ENCODE data around the gene TMEM201. TPM values are rescaled to one million over a fixed set of nuclear protein-coding genes. Genes with fewer than 3 reads are reported as not detected.

TMEM201 gene
- total RNA-seq, 4 donors from 2014 or later = 7.0 to 12.4 (median 9.7) TPM

GRCh38 chr1:9607352-9607751, 18.6 kb downstream of the TMEM201 start:
- intact Hi-C loops (cut with DNase I; ENCODE audit: low total_unique reads) = no loop called here
- DNase-seq (ENCODE audit: low spot score in 2 of 2) = no peak
- 86 to 88% methylated on average over 19 of the region's 19 CpGs for WGBS, 2 donors
- H3K4me3 ChIP-seq (ENCODE audit: low read depth, poor library complexity, severe bottlenecking) = no peak overlapping the region
- TF ChIP-seq, protein P1, sequence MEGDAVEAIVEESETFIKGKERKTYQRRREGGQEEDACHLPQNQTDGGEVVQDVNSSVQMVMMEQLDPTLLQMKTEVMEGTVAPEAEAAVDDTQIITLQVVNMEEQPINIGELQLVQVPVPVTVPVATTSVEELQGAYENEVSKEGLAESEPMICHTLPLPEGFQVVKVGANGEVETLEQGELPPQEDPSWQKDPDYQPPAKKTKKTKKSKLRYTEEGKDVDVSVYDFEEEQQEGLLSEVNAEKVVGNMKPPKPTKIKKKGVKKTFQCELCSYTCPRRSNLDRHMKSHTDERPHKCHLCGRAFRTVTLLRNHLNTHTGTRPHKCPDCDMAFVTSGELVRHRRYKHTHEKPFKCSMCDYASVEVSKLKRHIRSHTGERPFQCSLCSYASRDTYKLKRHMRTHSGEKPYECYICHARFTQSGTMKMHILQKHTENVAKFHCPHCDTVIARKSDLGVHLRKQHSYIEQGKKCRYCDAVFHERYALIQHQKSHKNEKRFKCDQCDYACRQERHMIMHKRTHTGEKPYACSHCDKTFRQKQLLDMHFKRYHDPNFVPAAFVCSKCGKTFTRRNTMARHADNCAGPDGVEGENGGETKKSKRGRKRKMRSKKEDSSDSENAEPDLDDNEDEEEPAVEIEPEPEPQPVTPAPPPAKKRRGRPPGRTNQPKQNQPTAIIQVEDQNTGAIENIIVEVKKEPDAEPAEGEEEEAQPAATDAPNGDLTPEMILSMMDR (IDR thresholded peaks at IDR 0.05) = no peak
- TF ChIP-seq POLR2A (IDR thresholded peaks at IDR 0.05) = no peak

DNA sequence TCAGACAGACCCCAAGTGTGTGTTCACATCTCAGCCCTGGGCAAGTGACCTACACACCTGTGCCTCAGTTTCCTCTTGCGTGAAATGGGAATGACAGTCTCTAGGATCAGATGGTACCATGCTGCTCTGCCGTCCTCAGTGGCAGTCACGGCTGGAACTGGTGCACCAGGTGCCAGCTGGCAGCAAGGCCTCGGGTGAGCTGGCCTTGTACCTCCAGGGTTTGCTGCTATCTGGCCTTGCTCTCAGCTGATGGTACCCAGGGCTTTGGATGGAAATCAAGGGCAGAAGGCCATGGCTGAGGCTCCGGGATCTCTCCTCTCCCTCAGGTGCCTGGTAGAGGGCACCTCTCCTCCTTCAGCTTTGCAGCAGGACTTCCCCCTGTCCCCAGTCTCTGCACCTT, 21.3 kb downstream of the TMEM201 start:
- intact Hi-C loops (cut with DNase I; ENCODE audit: low total_unique reads) = no loop called here
- no peak overlapping the region for H3K4me3 ChIP-seq (ENCODE audit: low read depth, poor library complexity, severe bottlenecking)
- no peak for DNase-seq (ENCODE audit: low spot score in 2 of 2)
- 89 to 92% methylated on average over 5 of the region's 5 CpGs for WGBS, 2 donors
- TF ChIP-seq, protein P1 (IDR thresholded peaks at IDR 0.05) = no peak
- TF ChIP-seq POLR2A (IDR thresholded peaks at IDR 0.05) = no peak

- intact Hi-C loops (cut with DNase I; ENCODE audit: low total_unique reads) = no loop called here
- 91 to 94% methylated on average over 25 of the region's 25 CpGs for WGBS, 2 donors
- TF ChIP-seq POLR2A (IDR thresholded peaks at IDR 0.05) = no peak
- TF ChIP-seq, protein P1 (IDR thresholded peaks at IDR 0.05) = no peak
- no peak for DNase-seq (ENCODE audit: low spot score in 2 of 2)
- H3K4me3 ChIP-seq (ENCODE audit: low read depth, poor library complexity, severe bottlenecking) = no peak overlapping the region
Observed at GRCh38 chr1:9610548-9610947, 21.8 kb downstream of the TMEM201 start.

DNA sequence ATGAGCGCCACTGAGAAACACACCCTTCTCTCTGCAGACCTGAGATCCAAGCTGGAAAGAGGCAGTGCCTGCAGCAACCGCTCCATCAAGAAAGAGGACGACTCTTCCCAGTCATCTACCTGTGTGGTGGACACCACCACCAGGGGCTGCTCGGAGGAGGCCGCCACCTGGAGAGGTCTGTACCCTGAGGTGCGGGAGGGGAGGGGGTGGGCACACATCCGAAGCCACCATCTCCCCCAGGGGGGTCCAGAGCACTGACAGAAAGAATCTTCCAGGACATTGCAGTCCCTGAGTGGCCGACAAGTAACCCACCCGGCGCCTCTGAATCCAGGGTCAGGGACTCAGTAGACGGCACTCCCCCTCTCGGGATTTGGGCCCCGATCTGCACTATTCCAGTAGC, 23.0 kb downstream of the TMEM201 start:
- 83 to 91% methylated on average over 11 to 13 of the region's 13 CpGs for WGBS, 2 donors
- intact Hi-C loops (cut with DNase I; ENCODE audit: low total_unique reads) = no loop called here
- no peak for DNase-seq (ENCODE audit: low spot score in 2 of 2)
- TF ChIP-seq, protein P1 (IDR thresholded peaks at IDR 0.05) = no peak
- no peak for TF ChIP-seq POLR2A (IDR thresholded peaks at IDR 0.05)
- no peak overlapping the region for H3K4me3 ChIP-seq (ENCODE audit: low read depth, poor library complexity, severe bottlenecking)

- H3K4me3 ChIP-seq (ENCODE audit: low read depth, poor library complexity, severe bottlenecking) = no peak overlapping the region
- intact Hi-C loops (cut with DNase I; ENCODE audit: low total_unique reads) = no loop called here
- DNase-seq (ENCODE audit: low spot score in 2 of 2) = no peak
- 74 to 87% methylated on average over 10 to 11 of the region's 11 CpGs for WGBS, 2 donors
- TF ChIP-seq, protein P1 (IDR thresholded peaks at IDR 0.05) = no peak
- TF ChIP-seq POLR2A (IDR thresholded peaks at IDR 0.05) = no peak
Observed at GRCh38 chr1:9612162-9612845, 23.6 kb downstream of the TMEM201 start.
